Ectodermal cell (in vitro differentiated cells): ENCODE results near the gene MIEN1.
A peak's percentile ranks its signal among the peaks of the same experiment; 100 is the strongest.

Experiments used
- H3K27ac ChIP-seq: 2 replicates; pipeline ENCODE4 v1.7.0; 2013; ENCODE audit warnings: mild to moderate bottlenecking, low read depth, low read length; ENCODE audit not compliant: insufficient read depth, poor library complexity, severe bottlenecking
- H3K27me3 ChIP-seq: 2 replicates; pipeline ENCODE4 v1.7.0; 2013; ENCODE audit warnings: mild to moderate bottlenecking, low read length; ENCODE audit not compliant: insufficient read depth, control insufficient read depth, poor library complexity, severe bottlenecking
- H3K36me3 ChIP-seq: one replicate; pipeline ENCODE4 v1.7.0; 2013; ENCODE audit warnings: low read length; ENCODE audit not compliant: control insufficient read depth, insufficient read depth
- H3K4me1 ChIP-seq: one replicate; pipeline ENCODE4 v1.7.0; 2013; ENCODE audit warnings: low read length; ENCODE audit not compliant: control insufficient read depth, insufficient read depth
- H3K4me3 ChIP-seq: 2 replicates; pipeline ENCODE4 v1.7.0; 2013; ENCODE audit warnings: low read depth, low read length, control low read depth; ENCODE audit not compliant: insufficient read depth
- H3K9me3 ChIP-seq: 2 replicates; pipeline ENCODE4 v1.7.0; 2013; ENCODE audit warnings: mild to moderate bottlenecking, low read length, moderate library complexity; ENCODE audit not compliant: control insufficient read depth
- WGBS, 2 experiments: methylation state at CpG; one replicate each; pipeline ENCODE4 v1.1.7; 2013; ENCODE audit warnings: missing lambda C conversion rate in 2 of 2; 5-methylcytosine and 5-hydroxymethylcytosine counted together

MIEN1 gene

DNA sequence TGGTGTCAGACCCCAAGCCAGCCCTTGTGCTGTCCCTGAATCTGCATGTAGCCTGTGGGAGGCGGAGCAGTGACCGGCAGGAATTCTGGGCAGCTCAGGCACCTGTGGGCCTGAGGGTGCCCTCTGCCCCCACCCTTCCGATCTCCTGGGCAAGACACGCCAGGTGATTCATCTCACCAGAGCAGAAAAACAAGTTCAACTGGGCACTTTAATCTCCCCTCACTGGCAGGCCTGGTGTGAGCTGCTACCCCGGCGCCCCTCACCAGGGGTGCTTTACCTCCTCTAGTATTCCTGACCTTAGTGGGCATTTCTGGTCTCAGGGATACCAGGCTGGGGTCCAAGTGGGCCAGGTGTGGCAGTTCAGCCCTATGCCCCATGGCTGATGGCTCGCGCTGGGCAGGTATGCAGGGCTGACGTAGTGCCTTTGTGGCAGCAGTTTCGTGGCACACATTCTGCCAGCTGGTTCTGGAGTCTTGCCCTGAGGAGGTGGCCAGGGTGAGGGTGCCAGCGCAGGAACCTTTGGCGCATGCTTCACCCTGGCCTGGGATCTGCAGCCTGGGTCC lies 24.5 kb downstream of the MIEN1 start:
- Histone ChIP-seq H3K27ac (no peak overlapping the region), H3K4me1 (peaks cover 24% of the 10 kb centered on the region), H3K4me3 (no peak overlapping the region), H3K9me3 (no peaks in the 10 kb centered on the region), H3K36me3 (peaks cover 12% of the 10 kb centered on the region), H3K27me3 (no peaks in the 10 kb centered on the region)
- 88 to 89% methylated on average over 12 of the region's 12 CpGs for WGBS, 2 experiments

DNA sequence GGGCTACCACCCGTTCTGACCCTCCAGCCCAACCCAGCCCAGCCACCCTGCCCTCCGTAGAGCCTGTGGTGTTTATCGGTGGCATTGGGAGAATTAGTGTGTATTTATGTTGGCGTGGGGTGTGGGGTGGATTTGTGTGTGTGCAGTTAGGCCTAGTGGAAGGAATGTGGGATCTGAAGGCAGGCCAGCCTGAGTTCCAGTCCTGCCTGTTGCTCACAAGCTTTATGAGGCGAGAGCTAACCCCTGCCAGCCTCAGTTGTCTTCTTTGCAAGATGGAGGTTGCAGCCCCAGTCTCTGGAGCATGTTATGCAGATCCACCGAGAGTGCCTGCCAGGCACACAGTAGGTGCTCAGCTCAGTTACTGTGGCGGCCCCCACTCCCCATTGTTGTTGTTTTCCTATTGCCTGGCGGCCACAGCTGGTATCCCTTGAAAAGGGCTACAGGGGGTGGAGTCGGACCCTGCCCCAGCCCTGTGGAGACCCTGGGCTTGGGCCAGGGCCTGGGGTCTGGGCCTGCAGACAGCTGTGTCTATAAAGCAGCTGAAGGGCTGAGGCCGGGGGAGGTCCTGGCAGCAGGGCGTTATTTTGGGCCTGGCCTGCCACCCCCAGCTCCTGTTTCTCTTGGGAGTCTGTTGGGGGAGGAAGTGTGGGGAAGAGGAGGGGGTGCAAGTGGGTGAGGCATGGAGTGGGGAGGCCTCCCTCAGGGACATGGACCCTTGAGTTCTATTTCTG lies 25.3 kb downstream of the MIEN1 start:
- no peaks in the 10 kb centered on the region for H3K9me3 ChIP-seq
- H3K27me3 ChIP-seq = no peaks in the 10 kb centered on the region
- H3K4me1 ChIP-seq = peaks cover 26% of the 10 kb centered on the region
- H3K36me3 ChIP-seq = peaks cover 12% of the 10 kb centered on the region
- no peak overlapping the region for H3K27ac ChIP-seq
- no peak overlapping the region for H3K4me3 ChIP-seq
- WGBS, 2 experiments = 38 to 44% methylated on average over 11 of the region's 11 CpGs

GRCh38 chr17:39703913-39704312 lies 26.4 kb downstream of the MIEN1 start:
- 89 to 93% methylated on average over 5 of the region's 5 CpGs for WGBS, 2 experiments
- H3K4me1 ChIP-seq = peaks cover 33% of the 10 kb centered on the region
- no peak overlapping the region for H3K27ac ChIP-seq
- no peak overlapping the region for H3K4me3 ChIP-seq
- no peaks in the 10 kb centered on the region for H3K27me3 ChIP-seq
- H3K36me3 ChIP-seq = peaks cover 12% of the 10 kb centered on the region
- H3K9me3 ChIP-seq = no peaks in the 10 kb centered on the region

GRCh38 chr17:39702901-39703893 lies 27.1 kb downstream of the MIEN1 start:
- Histone ChIP-seq H3K4me3 (no peak overlapping the region), H3K9me3 (no peaks in the 10 kb centered on the region), H3K27ac (no peak overlapping the region), H3K36me3 (peaks cover 7% of the 10 kb centered on the region), H3K4me1 (peaks cover 34% of the 10 kb centered on the region), H3K27me3 (no peaks in the 10 kb centered on the region)
- WGBS, 2 experiments = 79 to 80% methylated on average over 12 of the region's 12 CpGs

DNA sequence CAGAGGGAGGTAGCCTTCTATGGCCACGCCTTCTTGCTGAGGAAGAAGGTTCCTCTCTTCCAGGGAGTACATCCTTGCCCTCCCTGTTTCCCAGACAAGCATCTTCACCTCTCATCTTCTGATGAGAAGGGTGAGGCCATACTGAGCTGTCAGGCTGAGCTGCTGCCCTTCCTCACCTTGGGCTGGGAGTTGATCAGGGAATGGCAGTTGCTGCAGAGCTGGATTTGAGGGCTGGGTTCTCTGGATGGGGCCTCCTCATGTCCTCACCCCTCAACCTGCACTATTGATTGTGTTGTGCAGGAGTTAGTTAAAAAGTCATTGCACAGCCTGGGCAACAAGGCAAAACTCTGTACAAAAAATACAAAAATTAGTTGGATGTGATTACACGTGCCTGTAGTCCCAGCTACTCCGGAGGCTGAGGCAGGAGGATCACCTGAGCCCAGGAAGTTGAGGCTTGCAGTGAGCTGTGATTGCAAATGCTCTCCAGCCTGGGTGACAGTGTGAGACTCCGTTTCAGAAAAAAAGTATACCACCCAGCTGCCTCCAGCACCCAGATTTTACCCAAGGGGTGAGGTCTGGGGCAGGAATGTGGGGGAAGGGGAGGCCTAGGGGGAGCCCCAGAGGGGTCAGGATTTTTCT lies 28.4 kb downstream of the MIEN1 start:
- Histone ChIP-seq H3K36me3 (no peaks in the 10 kb centered on the region), H3K4me1 (peaks cover 34% of the 10 kb centered on the region), H3K4me3 (peak overlapping the region; percentile 89), H3K27ac (no peak overlapping the region), H3K9me3 (no peaks in the 10 kb centered on the region), H3K27me3 (no peaks in the 10 kb centered on the region)
- WGBS, 2 experiments = 71 to 75% methylated on average over 3 to 4 of the region's 4 CpGs

DNA sequence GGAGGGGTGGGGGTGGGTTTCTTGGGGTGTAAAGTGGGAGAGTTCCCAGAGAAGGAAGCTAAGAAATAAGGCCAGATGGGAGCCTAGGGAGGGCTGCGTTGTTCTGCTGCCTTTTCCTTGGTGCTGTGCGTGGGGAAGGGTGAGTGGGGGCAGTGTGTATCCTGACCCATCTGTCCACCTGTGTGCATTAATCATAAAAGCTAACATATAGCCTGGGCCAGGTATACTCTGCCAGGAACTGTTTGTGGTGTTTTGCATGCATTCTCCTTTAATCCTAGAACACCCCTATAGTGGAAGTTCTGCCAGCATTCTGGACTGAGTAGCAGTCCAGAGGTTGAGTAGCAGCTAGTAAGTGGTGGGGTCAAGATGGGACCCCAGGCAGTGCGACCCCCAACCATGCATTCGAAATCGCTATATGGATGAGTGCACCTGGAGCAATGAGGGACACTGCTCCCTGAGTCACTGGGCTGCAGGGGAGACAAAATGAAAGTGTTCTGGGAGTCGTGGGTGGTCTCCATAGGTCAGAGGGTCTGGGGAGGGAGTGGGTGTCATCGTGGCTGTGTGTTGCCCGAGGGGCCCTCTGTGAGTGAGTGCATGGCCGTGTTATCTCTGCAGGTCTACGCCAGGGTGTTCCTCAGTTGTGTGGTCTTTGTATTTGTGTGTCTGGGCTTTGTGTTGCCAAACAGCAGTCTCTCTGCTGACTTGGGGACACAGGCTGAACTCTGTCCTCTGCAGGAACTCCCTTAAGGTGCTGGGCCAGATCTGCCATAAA lies 29.1 kb downstream of the MIEN1 start:
- Histone ChIP-seq H3K36me3 (no peaks in the 10 kb centered on the region), H3K4me3 (peak overlapping the region; percentile 89), H3K27me3 (no peaks in the 10 kb centered on the region), H3K9me3 (no peaks in the 10 kb centered on the region), H3K4me1 (peaks cover 34% of the 10 kb centered on the region), H3K27ac (peak overlapping the region; percentile 30)
- 8 to 14% methylated on average over 10 of the region's 10 CpGs for WGBS, 2 experiments

DNA sequence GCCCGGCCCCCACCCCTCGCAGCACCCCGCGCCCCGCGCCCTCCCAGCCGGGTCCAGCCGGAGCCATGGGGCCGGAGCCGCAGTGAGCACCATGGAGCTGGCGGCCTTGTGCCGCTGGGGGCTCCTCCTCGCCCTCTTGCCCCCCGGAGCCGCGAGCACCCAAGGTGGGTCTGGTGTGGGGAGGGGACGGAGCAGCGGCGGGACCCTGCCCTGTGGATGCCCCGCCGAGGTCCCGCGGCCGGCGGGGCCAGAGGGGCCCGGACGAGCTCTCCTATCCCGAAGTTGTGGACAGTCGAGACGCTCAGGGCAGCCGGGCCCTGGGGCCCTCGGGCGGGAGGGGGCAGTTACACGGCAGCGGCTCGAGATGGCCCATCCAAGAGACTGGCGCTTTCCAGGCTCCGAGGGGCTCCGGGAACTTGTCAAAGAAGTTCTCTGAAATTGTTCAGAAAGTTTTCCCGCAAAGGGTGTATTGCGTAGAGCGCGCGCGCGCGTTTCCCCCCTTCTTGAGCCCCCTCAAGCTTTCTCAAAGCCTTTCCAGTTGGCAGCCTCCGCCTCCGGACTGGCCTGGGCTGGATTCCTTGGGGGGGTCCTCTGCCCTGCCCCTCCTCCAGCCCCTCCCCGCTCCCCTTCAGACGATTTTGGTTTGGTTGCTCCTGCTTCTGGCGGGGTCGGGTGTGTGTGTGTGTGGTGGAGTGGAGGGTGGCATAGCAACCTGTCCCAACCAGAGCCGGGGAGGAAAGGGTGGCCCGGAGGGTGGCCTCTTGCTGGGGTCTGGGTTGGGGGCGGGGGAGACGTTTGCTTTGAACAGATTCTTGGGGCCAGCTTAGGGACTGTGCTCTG lies 30.0 kb downstream of the MIEN1 start:
- peaks cover 35% of the 10 kb centered on the region for H3K4me1 ChIP-seq

GRCh38 chr17:39699818-39700147 lies 30.5 kb downstream of the MIEN1 start, which contains the start of gene ERBB2:
ERBB2 (plus strand) TSS chr17:39700064; CDS start chr17:39700239, 175 bp downstream.
- Histone ChIP-seq H3K9me3 (no peaks in the 10 kb centered on the region), H3K36me3 (no peaks in the 10 kb centered on the region), H3K4me3 (peak within 1 kb of the TSS; percentile 89), H3K27me3 (no peaks in the 10 kb centered on the region), H3K27ac (peak within 1 kb of the TSS; percentile 39), H3K4me1 (peaks cover 35% of the 10 kb centered on the region)
- 0 to 1% methylated on average over 20 of the region's 20 CpGs for WGBS, 2 experiments

More for the DNA sequence above, 30.0 kb downstream of the MIEN1 start:
- Histone ChIP-seq H3K4me3 (peak overlapping the region; percentile 89), H3K36me3 (no peaks in the 10 kb centered on the region), H3K27ac (peak overlapping the region; percentile 39), H3K9me3 (no peaks in the 10 kb centered on the region), H3K27me3 (no peaks in the 10 kb centered on the region)
- WGBS, 2 experiments = 0 to 1% methylated on average over 57 of the region's 57 CpGs
